ENCODE results near the gene NR1D2. TPM values are rescaled to one million over a fixed set of nuclear protein-coding genes. Genes with fewer than 3 reads are reported as not detected.

NR1D2 gene
- total and polyA plus RNA-seq, 2 experiments from 2014 or later, result 6.6 to 20.7 TPM

DNA sequence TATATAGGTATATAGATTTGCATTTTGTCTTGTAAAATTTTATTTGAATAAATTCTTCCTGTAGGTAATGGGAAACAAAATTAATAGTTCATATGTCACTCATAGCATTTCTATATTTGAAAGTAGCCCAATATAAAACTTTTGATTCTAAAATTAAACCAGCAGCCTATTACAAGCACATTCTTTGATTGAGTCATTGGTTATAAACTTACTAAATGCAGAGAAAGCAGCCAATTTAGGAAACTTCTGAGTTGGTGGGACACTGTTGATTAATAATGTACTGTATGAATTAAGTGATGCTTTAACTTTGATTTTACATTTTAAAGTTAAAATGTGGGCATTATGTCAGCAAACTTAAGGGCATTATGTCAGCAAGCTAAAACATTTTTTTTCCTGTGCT, 34.5 kb downstream of the NR1D2 start:
- Histone ChIP-seq H3K9me2 (ENCODE audit: insufficient read depth) (no peaks in the 10 kb centered on the region), H3K4me2 (no peak overlapping the region), H3F3A (replicated peaks; ENCODE audit: low read depth) (no peaks in the 10 kb centered on the region), H3K27ac (ENCODE audit: low read depth) (no peak overlapping the region), H3K4me3 (no peak overlapping the region), H3K27me3 (ENCODE audit: insufficient read depth) (no peaks in the 10 kb centered on the region), H2AFZ (no peak overlapping the region), H3K4me1 (ENCODE audit: insufficient read depth) (no peaks in the 10 kb centered on the region), H3K36me3 (ENCODE audit: insufficient read depth) (0 out of 2 replicates have a peak, but pooled peaks cover 3% of the 10 kb centered on the region), H4K20me1 (replicated peaks; ENCODE audit: insufficient read depth) (no peaks in the 10 kb centered on the region), H3K79me2 (replicated peaks; ENCODE audit: insufficient read depth) (no peaks in the 10 kb centered on the region)
- peaks cover 10% of the 10 kb centered on the region; the same call in 2 of the 3 replicates for H3K9me3 Mint-ChIP-seq
- peaks cover 2% of the 10 kb centered on the region for H3K27me3 Mint-ChIP-seq (ENCODE audit: insufficient read depth, low read depth, poor library complexity)
- H3K4me1 Mint-ChIP-seq, result no peaks in the 10 kb centered on the region; the same call in 2 of the 3 replicates
- no peak overlapping the region for H3K4me3 Mint-ChIP-seq
- H3K36me3 Mint-ChIP-seq (ENCODE audit: low read depth), result peaks cover 60% of the 10 kb centered on the region
- ATAC-seq (no peak), DNase-seq (ENCODE audit: low spot score) (no peak)
- no peak overlapping the region for H3K27ac Mint-ChIP-seq
- TF ChIP-seq NANOG (IDR thresholded peaks at IDR 0.05; ENCODE audit: borderline replicate concordance) (no peak), EZH2phosphoT487 (IDR thresholded peaks at IDR 0.05; ENCODE audit: unreplicated experiment) (no peak), JUNB (IDR thresholded peaks at IDR 0.05; ENCODE audit: unreplicated experiment) (no peak), ZNF114 (CRISPR knock-in tag; IDR thresholded peaks at IDR 0.05) (no peak), STAT1 (IDR thresholded peaks at IDR 0.05; ENCODE audit: unreplicated experiment) (no peak), CREB1 (CRISPR knock-in tag; IDR thresholded peaks at IDR 0.05; ENCODE audit: low read depth) (no peak)
- TF ChIP-seq, protein P1, sequence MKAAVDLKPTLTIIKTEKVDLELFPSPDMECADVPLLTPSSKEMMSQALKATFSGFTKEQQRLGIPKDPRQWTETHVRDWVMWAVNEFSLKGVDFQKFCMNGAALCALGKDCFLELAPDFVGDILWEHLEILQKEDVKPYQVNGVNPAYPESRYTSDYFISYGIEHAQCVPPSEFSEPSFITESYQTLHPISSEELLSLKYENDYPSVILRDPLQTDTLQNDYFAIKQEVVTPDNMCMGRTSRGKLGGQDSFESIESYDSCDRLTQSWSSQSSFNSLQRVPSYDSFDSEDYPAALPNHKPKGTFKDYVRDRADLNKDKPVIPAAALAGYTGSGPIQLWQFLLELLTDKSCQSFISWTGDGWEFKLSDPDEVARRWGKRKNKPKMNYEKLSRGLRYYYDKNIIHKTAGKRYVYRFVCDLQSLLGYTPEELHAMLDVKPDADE (IDR thresholded peaks at IDR 0.05), result no peak
- TF ChIP-seq, protein P2, sequence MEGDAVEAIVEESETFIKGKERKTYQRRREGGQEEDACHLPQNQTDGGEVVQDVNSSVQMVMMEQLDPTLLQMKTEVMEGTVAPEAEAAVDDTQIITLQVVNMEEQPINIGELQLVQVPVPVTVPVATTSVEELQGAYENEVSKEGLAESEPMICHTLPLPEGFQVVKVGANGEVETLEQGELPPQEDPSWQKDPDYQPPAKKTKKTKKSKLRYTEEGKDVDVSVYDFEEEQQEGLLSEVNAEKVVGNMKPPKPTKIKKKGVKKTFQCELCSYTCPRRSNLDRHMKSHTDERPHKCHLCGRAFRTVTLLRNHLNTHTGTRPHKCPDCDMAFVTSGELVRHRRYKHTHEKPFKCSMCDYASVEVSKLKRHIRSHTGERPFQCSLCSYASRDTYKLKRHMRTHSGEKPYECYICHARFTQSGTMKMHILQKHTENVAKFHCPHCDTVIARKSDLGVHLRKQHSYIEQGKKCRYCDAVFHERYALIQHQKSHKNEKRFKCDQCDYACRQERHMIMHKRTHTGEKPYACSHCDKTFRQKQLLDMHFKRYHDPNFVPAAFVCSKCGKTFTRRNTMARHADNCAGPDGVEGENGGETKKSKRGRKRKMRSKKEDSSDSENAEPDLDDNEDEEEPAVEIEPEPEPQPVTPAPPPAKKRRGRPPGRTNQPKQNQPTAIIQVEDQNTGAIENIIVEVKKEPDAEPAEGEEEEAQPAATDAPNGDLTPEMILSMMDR (conservative IDR thresholded peaks at IDR 0.05; ENCODE audit: low read depth in 2 of 2), result no peak

DNA sequence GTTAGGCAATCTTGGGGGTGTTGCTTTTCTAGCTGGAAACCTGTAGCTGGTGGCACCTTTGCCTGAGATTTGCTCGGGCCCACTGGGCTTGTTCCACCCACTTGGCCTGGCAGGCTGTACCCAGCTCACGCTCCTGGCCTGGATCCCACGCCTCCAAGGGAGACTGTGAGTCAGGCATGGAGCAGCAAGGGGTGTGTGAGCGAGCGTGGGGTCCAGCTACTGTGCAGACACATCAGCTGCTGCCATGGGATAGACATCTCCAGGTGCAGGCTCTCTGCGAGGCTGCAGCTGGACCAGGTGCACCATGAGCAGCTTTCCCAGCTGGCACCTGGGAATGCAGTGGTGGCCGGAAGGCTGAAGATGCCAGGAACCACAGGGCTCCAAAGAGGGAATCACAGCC, 36.0 kb downstream of the NR1D2 start:
- H3K27me3 Mint-ChIP-seq (ENCODE audit: insufficient read depth, low read depth, poor library complexity), result peaks cover 2% of the 10 kb centered on the region
- H3K4me3 ChIP-seq, result no peak overlapping the region
- no peak overlapping the region for H3K4me3 Mint-ChIP-seq
- no peaks in the 10 kb centered on the region for H4K20me1 ChIP-seq (replicated peaks; ENCODE audit: insufficient read depth)
- peaks cover 10% of the 10 kb centered on the region; the same call in 2 of the 3 replicates for H3K9me3 Mint-ChIP-seq
- H3K4me1 Mint-ChIP-seq, result no peaks in the 10 kb centered on the region; the same call in 2 of the 3 replicates
- no peaks in the 10 kb centered on the region for H3F3A ChIP-seq (replicated peaks; ENCODE audit: low read depth)
- no peak overlapping the region for H3K27ac ChIP-seq (ENCODE audit: low read depth)
- H3K27me3 ChIP-seq (ENCODE audit: insufficient read depth), result no peaks in the 10 kb centered on the region
- H3K79me2 ChIP-seq (replicated peaks; ENCODE audit: insufficient read depth), result no peaks in the 10 kb centered on the region
- DNase-seq (ENCODE audit: low spot score), result no peak
- H2AFZ ChIP-seq, result no peak overlapping the region
- no peak overlapping the region for H3K4me2 ChIP-seq
- no peak; the same call in 1 of the 3 replicates for ATAC-seq
- H3K36me3 Mint-ChIP-seq (ENCODE audit: low read depth), result peaks cover 44% of the 10 kb centered on the region
- H3K27ac Mint-ChIP-seq, result no peak overlapping the region
- H3K4me1 ChIP-seq (ENCODE audit: insufficient read depth), result no peaks in the 10 kb centered on the region
- no peaks in the 10 kb centered on the region for H3K9me2 ChIP-seq (ENCODE audit: insufficient read depth)
- H3K36me3 ChIP-seq (ENCODE audit: insufficient read depth), result 0 out of 2 replicates have a peak, but pooled peaks cover 3% of the 10 kb centered on the region
- TF ChIP-seq EZH2 (IDR thresholded peaks at IDR 0.05; ENCODE audit: low read depth, unreplicated experiment) (no peak), NANOG (IDR thresholded peaks at IDR 0.05; ENCODE audit: borderline replicate concordance) (no peak), JUNB (IDR thresholded peaks at IDR 0.05; ENCODE audit: unreplicated experiment) (no peak), POLR2AphosphoS5 (IDR thresholded peaks at IDR 0.05; ENCODE audit: low read depth) (no peak)
- TF ChIP-seq, protein P2 (conservative IDR thresholded peaks at IDR 0.05; ENCODE audit: low read depth in 2 of 2), result no peak
- TF ChIP-seq, protein P3, sequence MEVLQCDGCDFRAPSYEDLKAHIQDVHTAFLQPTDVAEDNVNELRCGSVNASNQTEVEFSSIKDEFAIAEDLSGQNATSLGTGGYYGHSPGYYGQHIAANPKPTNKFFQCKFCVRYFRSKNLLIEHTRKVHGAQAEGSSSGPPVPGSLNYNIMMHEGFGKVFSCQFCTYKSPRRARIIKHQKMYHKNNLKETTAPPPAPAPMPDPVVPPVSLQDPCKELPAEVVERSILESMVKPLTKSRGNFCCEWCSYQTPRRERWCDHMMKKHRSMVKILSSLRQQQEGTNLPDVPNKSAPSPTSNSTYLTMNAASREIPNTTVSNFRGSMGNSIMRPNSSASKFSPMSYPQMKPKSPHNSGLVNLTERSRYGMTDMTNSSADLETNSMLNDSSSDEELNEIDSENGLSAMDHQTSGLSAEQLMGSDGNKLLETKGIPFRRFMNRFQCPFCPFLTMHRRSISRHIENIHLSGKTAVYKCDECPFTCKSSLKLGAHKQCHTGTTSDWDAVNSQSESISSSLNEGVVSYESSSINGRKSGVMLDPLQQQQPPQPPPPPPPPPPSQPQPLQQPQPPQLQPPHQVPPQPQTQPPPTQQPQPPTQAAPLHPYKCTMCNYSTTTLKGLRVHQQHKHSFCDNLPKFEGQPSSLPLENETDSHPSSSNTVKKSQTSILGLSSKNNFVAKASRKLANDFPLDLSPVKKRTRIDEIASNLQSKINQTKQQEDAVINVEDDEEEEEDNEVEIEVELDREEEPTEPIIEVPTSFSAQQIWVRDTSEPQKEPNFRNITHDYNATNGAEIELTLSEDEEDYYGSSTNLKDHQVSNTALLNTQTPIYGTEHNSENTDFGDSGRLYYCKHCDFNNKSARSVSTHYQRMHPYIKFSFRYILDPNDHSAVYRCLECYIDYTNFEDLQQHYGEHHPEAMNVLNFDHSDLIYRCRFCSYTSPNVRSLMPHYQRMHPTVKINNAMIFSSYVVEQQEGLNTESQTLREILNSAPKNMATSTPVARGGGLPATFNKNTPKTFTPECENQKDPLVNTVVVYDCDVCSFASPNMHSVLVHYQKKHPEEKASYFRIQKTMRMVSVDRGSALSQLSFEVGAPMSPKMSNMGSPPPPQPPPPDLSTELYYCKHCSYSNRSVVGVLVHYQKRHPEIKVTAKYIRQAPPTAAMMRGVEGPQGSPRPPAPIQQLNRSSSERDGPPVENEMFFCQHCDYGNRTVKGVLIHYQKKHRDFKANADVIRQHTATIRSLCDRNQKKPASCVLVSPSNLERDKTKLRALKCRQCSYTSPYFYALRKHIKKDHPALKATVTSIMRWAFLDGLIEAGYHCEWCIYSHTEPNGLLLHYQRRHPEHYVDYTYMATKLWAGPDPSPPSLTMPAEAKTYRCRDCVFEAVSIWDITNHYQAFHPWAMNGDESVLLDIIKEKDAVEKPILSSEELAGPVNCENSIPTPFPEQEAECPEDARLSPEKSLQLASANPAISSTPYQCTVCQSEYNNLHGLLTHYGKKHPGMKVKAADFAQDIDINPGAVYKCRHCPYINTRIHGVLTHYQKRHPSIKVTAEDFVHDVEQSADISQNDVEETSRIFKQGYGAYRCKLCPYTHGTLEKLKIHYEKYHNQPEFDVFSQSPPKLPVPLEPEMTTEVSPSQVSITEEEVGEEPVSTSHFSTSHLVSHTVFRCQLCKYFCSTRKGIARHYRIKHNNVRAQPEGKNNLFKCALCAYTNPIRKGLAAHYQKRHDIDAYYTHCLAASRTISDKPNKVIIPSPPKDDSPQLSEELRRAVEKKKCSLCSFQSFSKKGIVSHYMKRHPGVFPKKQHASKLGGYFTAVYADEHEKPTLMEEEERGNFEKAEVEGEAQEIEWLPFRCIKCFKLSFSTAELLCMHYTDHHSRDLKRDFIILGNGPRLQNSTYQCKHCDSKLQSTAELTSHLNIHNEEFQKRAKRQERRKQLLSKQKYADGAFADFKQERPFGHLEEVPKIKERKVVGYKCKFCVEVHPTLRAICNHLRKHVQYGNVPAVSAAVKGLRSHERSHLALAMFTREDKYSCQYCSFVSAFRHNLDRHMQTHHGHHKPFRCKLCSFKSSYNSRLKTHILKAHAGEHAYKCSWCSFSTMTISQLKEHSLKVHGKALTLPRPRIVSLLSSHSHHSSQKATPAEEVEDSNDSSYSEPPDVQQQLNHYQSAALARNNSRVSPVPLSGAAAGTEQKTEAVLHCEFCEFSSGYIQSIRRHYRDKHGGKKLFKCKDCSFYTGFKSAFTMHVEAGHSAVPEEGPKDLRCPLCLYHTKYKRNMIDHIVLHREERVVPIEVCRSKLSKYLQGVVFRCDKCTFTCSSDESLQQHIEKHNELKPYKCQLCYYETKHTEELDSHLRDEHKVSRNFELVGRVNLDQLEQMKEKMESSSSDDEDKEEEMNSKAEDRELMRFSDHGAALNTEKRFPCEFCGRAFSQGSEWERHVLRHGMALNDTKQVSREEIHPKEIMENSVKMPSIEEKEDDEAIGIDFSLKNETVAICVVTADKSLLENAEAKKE (CRISPR knock-in tag; IDR thresholded peaks at IDR 0.05), result no peak
